Gastroesophageal sphincter (tissue), 3 donors: ENCODE measurements around the gene NUP93.

Source experiments
- CTCF ChIP-seq, 4 experiments: fragments of 200-600 bp in 2 of 4; fragments of 450-650 bp in 2 of 4; sonication (generic) in 1 of 4; IDR thresholded peaks; one replicate each; pipeline ENCODE4 v1.5.1; 2017 to 2019; ENCODE audit warnings: antibody characterized with exemption in 4 of 4, mild to moderate bottlenecking in 2 of 4, moderate library complexity in 2 of 4
- EP300 ChIP-seq: sonication (generic); formaldehyde crosslinking; IDR thresholded peaks from one replicate; pipeline ENCODE4 v1.6.1; 2017; ENCODE audit warnings: antibody characterized with exemption, mild to moderate bottlenecking
- POLR2A ChIP-seq, 2 donors: fragments of 450-650 bp; IDR thresholded peaks; one replicate each; pipeline ENCODE4 v1.6.1; 2017; ENCODE audit warnings: antibody characterized with exemption in 2 of 2, mild to moderate bottlenecking in 2 of 2, moderate library complexity in 1 of 2

- TF ChIP-seq CTCF (IDR thresholded peaks at IDR 0.05), result no peak
- TF ChIP-seq EP300, result no peak
- TF ChIP-seq POLR2A (IDR thresholded peaks at IDR 0.05), result no peak
Observed at GRCh38 chr16:56775162-56775561, 45.2 kb downstream of the NUP93 start.
